Mesendoderm (in vitro differentiated cells): Measurements from ENCODE around the gene NCAPH2.

Experiments
- DNase-seq: peaks from one replicate; pipeline ENCODE4 v3.0.0; 2013
- H2AK5ac ChIP-seq: 2 replicates; pipeline ENCODE4 v1.6.1; 2013; ENCODE audit warnings: low read length, inconsistent platforms
- H2BK120ac ChIP-seq: 2 replicates; pipeline ENCODE4 v1.6.1; 2013; ENCODE audit warnings: low read depth, mild to moderate bottlenecking, low read length, moderate library complexity, mixed read lengths
- H2BK15ac ChIP-seq: replicated peaks from 2 replicates; pipeline ENCODE4 v1.6.1; 2013; ENCODE audit warnings: low read depth, mild to moderate bottlenecking, moderate library complexity
- H2BK5ac ChIP-seq: 2 replicates; pipeline ENCODE4 v1.6.1; 2013; ENCODE audit warnings: low read length, inconsistent platforms
- H3K18ac ChIP-seq: 2 replicates; pipeline ENCODE4 v1.6.1; 2013; ENCODE audit warnings: mild to moderate bottlenecking, low read length, mixed read lengths
- H3K23ac ChIP-seq: one replicate; pipeline ENCODE4 v1.6.1; 2013; ENCODE audit warnings: low read length
- H3K27ac ChIP-seq: 2 replicates; pipeline ENCODE4 v1.5.1; 2013; ENCODE audit warnings: low read depth, mild to moderate bottlenecking, inconsistent platforms, low read length, moderate library complexity
- H3K27me3 ChIP-seq: 2 replicates; pipeline ENCODE4 v1.6.1; 2013; ENCODE audit warnings: low read length, control low read depth, mild to moderate bottlenecking, inconsistent platforms; ENCODE audit not compliant: insufficient read depth, poor library complexity
- H3K36me3 ChIP-seq: 2 replicates; pipeline ENCODE4 v1.6.1; 2013; ENCODE audit warnings: low read length, inconsistent platforms; ENCODE audit not compliant: control insufficient read depth, insufficient read depth
- H3K4ac ChIP-seq: one replicate; pipeline ENCODE4 v1.6.1; 2013; ENCODE audit warnings: low read depth, mild to moderate bottlenecking, low read length, moderate library complexity
- H3K4me1 ChIP-seq: 2 replicates; pipeline ENCODE4 v1.6.1; 2013; ENCODE audit warnings: low read depth, low read length, inconsistent platforms; ENCODE audit not compliant: control insufficient read depth
- H3K4me2 ChIP-seq: 2 replicates; pipeline ENCODE4 v1.6.1; 2013; ENCODE audit warnings: low read length
- H3K4me3 ChIP-seq: 2 replicates; pipeline ENCODE4 v1.5.1; 2013; ENCODE audit warnings: mild to moderate bottlenecking, low read length
- H3K56ac ChIP-seq: one replicate; pipeline ENCODE4 v1.6.1; 2013; ENCODE audit warnings: low read length
- H3K79me1 ChIP-seq: 2 replicates; pipeline ENCODE4 v1.6.1; 2013; ENCODE audit warnings: low read length, inconsistent platforms
- H3K79me2 ChIP-seq: 2 replicates; pipeline ENCODE4 v1.6.1; 2013; ENCODE audit warnings: mild to moderate bottlenecking, low read length; ENCODE audit not compliant: control insufficient read depth, insufficient read depth
- H3K9ac ChIP-seq: 2 replicates; pipeline ENCODE4 v1.6.1; 2013; ENCODE audit warnings: low read length, inconsistent platforms
- H4K5ac ChIP-seq: one replicate; pipeline ENCODE4 v1.6.1; 2013; ENCODE audit warnings: low read length
- H4K8ac ChIP-seq: one replicate; pipeline ENCODE4 v1.6.1; 2013; ENCODE audit warnings: low read depth, mild to moderate bottlenecking, control low read depth, low read length, moderate library complexity
- WGBS: extraction: QIAGEN DNeasy Blood & Tissue Kit; methylation state at CpG from one replicate; pipeline ENCODE4 v1.1.7; 2013; ENCODE audit warnings: low lambda C conversion rate, missing lambda C conversion rate; ENCODE audit not compliant: insufficient coverage; ENCODE audit errors: extremely low coverage; 5-methylcytosine and 5-hydroxymethylcytosine counted together

The NCAPH2 gene

DNA sequence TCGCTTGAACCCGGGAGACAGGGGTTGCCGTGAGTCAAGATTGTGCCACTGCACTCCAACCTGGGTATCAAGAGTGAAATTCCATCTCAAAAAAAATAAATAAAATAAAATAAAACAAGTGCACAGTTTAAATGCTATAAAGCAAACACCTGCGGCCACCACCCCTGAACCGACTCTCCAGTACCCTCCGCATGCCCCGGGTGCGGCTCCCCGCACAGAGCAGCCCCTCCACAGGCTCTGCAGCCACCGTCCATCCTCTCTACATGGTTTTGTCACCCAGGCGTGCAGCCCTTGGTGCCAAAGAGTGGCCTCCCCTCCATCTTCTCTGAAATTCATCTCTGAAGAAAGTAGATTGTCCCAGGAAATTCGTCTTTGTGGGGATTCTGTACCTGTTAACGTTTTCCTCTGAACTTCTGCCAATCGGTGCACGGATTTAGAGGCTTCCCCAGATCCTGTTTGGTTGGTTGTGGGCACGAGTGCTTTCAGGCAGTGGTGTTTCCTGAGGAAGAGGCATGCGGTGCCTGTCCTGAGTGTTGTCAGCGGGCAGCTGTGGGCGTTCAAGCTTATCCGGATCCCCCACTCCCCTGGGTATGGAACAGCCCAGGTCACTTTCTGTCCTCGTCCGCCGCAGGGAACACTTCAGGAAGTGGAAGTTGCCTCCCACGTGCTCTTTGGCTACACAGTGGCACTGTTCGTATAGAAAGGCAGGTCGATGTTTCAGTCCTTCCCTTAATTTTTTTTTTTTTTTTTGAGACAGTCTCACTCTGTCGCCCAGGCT is 17.3 kb upstream of the NCAPH2 start:
- no peak overlapping the region for H3K23ac ChIP-seq
- H2AK5ac ChIP-seq = no peak overlapping the region
- no peaks in the 10 kb centered on the region for H3K4me1 ChIP-seq
- no peak overlapping the region for H4K5ac ChIP-seq
- no peak overlapping the region for H3K4me3 ChIP-seq
- H3K9ac ChIP-seq = no peak overlapping the region
- WGBS = no CpG with 5 or more reads among the region's 27 CpGs
- H3K18ac ChIP-seq = no peak overlapping the region
- no peak overlapping the region for H3K56ac ChIP-seq
- H3K4me2 ChIP-seq = no peak overlapping the region
- no peaks in the 10 kb centered on the region for H3K79me1 ChIP-seq
- H4K8ac ChIP-seq = no peak overlapping the region
- H2BK5ac ChIP-seq = no peak overlapping the region
- H3K27me3 ChIP-seq = no peaks in the 10 kb centered on the region
- H3K36me3 ChIP-seq = no peaks in the 10 kb centered on the region
- no peaks in the 10 kb centered on the region for H3K79me2 ChIP-seq
- no peak overlapping the region for H2BK15ac ChIP-seq
- H3K27ac ChIP-seq = no peak overlapping the region
- DNase-seq = no peak
- H3K4ac ChIP-seq = no peak overlapping the region
- no peak overlapping the region for H2BK120ac ChIP-seq

DNA sequence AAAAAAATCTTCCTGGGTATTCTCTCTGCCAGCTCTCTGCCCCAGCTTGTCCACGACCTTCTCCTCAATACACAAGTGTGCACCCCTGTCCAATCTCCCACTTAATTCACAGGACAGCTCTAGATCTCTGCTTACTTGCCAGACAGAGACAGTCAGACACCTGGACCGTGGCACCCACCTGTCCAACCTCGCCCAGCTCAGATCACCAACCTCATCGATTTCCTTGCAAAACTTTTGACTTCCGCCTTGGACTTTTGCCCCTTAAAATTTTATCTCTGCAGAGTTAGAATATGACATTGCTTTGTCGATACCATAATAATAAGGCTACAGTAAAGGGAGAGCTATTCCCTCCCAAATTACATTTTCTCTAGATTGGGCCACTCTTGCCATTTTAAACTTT is 10.9 kb upstream of the NCAPH2 start:
- Histone ChIP-seq H3K4ac (no peak overlapping the region), H3K79me2 (no peaks in the 10 kb centered on the region), H2BK5ac (no peak overlapping the region), H3K23ac (no peak overlapping the region), H2BK15ac (no peak overlapping the region), H3K4me1 (no peaks in the 10 kb centered on the region), H2AK5ac (no peak overlapping the region), H3K27ac (no peak overlapping the region), H2BK120ac (no peak overlapping the region), H3K9ac (no peak overlapping the region), H4K5ac (no peak overlapping the region), H3K18ac (no peak overlapping the region), H3K79me1 (no peaks in the 10 kb centered on the region), H3K4me2 (no peak overlapping the region), H3K36me3 (no peaks in the 10 kb centered on the region), H3K56ac (no peak overlapping the region), H3K27me3 (no peaks in the 10 kb centered on the region), H3K4me3 (no peak overlapping the region), H4K8ac (no peak overlapping the region)
- no CpG with 5 or more reads among the region's 6 CpGs for WGBS
- no peak for DNase-seq

GRCh38 chr22:50498322-50498890 is 9.6 kb upstream of the NCAPH2 start:
- H4K8ac ChIP-seq = no peak overlapping the region
- H3K9ac ChIP-seq = no peak overlapping the region
- H3K4me2 ChIP-seq = no peak overlapping the region
- no peaks in the 10 kb centered on the region for H3K4me1 ChIP-seq
- WGBS = no CpG with 5 or more reads among the region's 13 CpGs
- H3K27ac ChIP-seq = no peak overlapping the region
- H2BK15ac ChIP-seq = no peak overlapping the region
- H2BK120ac ChIP-seq = no peak overlapping the region
- no peaks in the 10 kb centered on the region for H3K79me2 ChIP-seq
- no peak overlapping the region for H2BK5ac ChIP-seq
- H3K4ac ChIP-seq = no peak overlapping the region
- H3K56ac ChIP-seq = no peak overlapping the region
- H3K27me3 ChIP-seq = no peaks in the 10 kb centered on the region
- H2AK5ac ChIP-seq = no peak overlapping the region
- H3K36me3 ChIP-seq = no peaks in the 10 kb centered on the region
- H3K23ac ChIP-seq = no peak overlapping the region
- peak; percentile 85 for DNase-seq
- H3K79me1 ChIP-seq = no peaks in the 10 kb centered on the region
- no peak overlapping the region for H3K4me3 ChIP-seq
- H4K5ac ChIP-seq = no peak overlapping the region
- H3K18ac ChIP-seq = no peak overlapping the region

DNA sequence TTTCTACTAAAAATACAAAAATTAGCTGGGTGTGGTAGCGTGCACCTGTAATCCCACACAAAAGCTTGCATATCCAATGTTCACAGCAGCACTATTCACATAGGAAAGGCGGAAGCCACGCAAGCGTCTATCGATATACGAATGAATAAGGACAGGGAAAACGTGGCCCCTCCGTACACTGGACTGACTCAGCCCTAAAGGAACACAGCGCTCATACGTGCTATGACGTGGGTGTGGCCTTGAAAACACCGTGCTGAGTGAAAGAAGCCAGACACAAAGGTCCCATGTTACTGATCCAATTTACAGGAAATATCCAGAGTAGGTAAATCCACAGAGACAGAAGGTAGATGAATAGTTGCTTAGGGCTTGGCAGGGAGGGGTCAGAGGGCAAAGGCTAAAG is 7.6 kb upstream of the NCAPH2 start:
- Histone ChIP-seq H3K18ac (no peak overlapping the region), H3K9ac (no peak overlapping the region), H2BK15ac (no peak overlapping the region), H3K23ac (no peak overlapping the region), H2BK120ac (no peak overlapping the region), H3K4me1 (no peaks in the 10 kb centered on the region), H2AK5ac (no peak overlapping the region), H3K27ac (no peak overlapping the region), H2BK5ac (no peak overlapping the region), H3K79me2 (no peaks in the 10 kb centered on the region), H3K56ac (no peak overlapping the region), H3K4me3 (no peak overlapping the region), H3K79me1 (peaks cover 2% of the 10 kb centered on the region), H3K4ac (no peak overlapping the region), H4K5ac (no peak overlapping the region), H4K8ac (no peak overlapping the region), H3K36me3 (peaks cover 2% of the 10 kb centered on the region), H3K4me2 (no peak overlapping the region), H3K27me3 (no peaks in the 10 kb centered on the region)
- no peak for DNase-seq
- no CpG with 5 or more reads among the region's 12 CpGs for WGBS

DNA sequence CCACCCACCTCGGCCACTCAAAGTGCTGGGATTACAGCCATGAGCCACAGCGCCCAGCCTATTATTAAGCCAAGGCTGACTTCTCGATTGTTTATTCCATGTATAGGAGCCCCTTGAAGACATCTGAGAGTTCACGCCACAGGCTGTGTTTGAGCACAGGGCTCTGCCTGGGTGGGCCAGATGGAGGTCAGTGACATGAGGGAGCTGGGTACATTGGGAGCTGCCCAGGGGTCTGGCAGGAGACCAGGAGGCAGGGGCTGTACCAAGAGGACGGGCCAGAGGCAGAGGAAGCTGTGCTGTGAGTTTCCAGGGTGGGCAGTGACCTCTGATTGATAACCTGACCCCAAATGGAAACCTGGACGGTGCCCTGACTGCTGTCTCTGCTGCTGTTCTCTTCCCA is 5.9 kb upstream of the NCAPH2 start:
- no peak overlapping the region for H3K56ac ChIP-seq
- H3K79me2 ChIP-seq = peaks cover 3% of the 10 kb centered on the region
- no peak overlapping the region for H2BK15ac ChIP-seq
- H2BK5ac ChIP-seq = no peak overlapping the region
- H3K27me3 ChIP-seq = no peaks in the 10 kb centered on the region
- no peak overlapping the region for H3K9ac ChIP-seq
- H3K4me2 ChIP-seq = no peak overlapping the region
- H3K18ac ChIP-seq = no peak overlapping the region
- no peak overlapping the region for H4K8ac ChIP-seq
- no peak overlapping the region for H4K5ac ChIP-seq
- no peak overlapping the region for H3K23ac ChIP-seq
- no peak overlapping the region for H3K4me3 ChIP-seq
- H3K4ac ChIP-seq = no peak overlapping the region
- H3K4me1 ChIP-seq = no peaks in the 10 kb centered on the region
- peaks cover 6% of the 10 kb centered on the region for H3K79me1 ChIP-seq
- peaks cover 2% of the 10 kb centered on the region for H3K36me3 ChIP-seq
- H3K27ac ChIP-seq = no peak overlapping the region
- WGBS = no CpG with 5 or more reads among the region's 6 CpGs
- no peak for DNase-seq
- no peak overlapping the region for H2AK5ac ChIP-seq
- H2BK120ac ChIP-seq = no peak overlapping the region
